Gastrocnemius medialis (tissue), 4 donors: ENCODE results near the gene EIF2S1.

Experiments used
- CTCF ChIP-seq, 5 experiments: fragments of 450-650 bp in 3 of 5; fragments of 200-600 bp in 2 of 5; sonication (generic) in 2 of 5; IDR thresholded peaks in 4 of 5; conservative IDR thresholded peaks in 1 of 5; 1 replicate in 4 of 5; 2 replicates in 1 of 5; pipeline ENCODE4 v1.5.1; 2016 to 2019; ENCODE audit warnings: antibody characterized with exemption in 5 of 5, mild to moderate bottlenecking in 3 of 5, moderate library complexity in 3 of 5
- POLR2A ChIP-seq, 2 donors: fragments of 450-650 bp; IDR thresholded peaks; one replicate each; pipeline ENCODE4 v1.6.1; 2017; ENCODE audit warnings: antibody characterized with exemption in 2 of 2, mild to moderate bottlenecking in 2 of 2, moderate library complexity in 2 of 2

- TF ChIP-seq CTCF (IDR thresholded peaks at IDR 0.05 in 4 of 5, conservative IDR thresholded peaks at IDR 0.05 in 1 of 5) (no peak), POLR2A (IDR thresholded peaks at IDR 0.05) (no peak)
These were observed 31.1 kb downstream of the EIF2S1 start for GRCh38 chr14:67391268-67391667.
